ENCODE results near the gene C19orf67.

- peak; percentile 75 for TF ChIP-seq POLR2A (IDR thresholded peaks at IDR 0.05; ENCODE audit: low read length)
- TF ChIP-seq GATA1 (IDR thresholded peaks at IDR 0.05; ENCODE audit: low read depth, low read length), result no peak
These were observed 4.4 kb downstream of the C19orf67 start for GRCh38 chr19:14080887-14081796.

All from erythroblast (primary cell).